ENCODE results near the gene MGAT3. TPM values are rescaled to one million over a fixed set of nuclear protein-coding genes. Genes with fewer than 3 reads are reported as not detected.
A peak's percentile ranks its signal among the peaks of the same experiment; 100 is the strongest.

MGAT3 gene
- total RNA-seq, 1 experiment from 2014 or later: 0.90 TPM

DNA sequence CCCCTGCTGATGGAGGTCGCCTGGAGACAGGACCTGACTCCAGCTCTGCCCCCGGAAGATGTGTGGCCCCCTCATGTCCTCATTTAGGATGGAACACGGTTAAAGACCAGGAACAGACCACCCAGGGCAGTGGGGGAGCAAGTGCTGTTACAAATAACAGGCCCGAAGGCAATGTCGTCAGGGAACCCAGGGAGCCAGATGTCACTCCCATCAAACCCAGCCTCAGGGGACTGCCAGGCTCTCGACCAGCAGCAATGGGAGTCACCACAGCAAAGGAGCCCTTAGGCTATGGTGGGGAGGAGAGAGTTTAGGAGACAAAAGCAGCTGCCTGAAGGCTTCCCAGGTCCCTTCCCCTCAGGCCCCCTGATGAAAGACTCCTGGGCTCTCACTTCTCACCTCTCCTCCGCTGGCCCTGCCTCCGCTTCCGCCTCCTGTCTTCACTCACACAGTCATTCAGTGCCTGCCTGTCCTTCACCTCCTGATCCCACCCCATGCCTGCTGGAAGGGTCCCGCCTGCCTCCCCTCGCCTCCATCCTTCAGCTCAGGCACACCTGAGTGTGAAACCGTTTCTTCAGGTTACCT lies 71.4 kb downstream of the MGAT3 start:
- in situ Hi-C loops (cut with HindIII; ENCODE audit: low pct_unique_long_range_greater_than_20kb, low sequenced_read_pairs): no loop called here

DNA sequence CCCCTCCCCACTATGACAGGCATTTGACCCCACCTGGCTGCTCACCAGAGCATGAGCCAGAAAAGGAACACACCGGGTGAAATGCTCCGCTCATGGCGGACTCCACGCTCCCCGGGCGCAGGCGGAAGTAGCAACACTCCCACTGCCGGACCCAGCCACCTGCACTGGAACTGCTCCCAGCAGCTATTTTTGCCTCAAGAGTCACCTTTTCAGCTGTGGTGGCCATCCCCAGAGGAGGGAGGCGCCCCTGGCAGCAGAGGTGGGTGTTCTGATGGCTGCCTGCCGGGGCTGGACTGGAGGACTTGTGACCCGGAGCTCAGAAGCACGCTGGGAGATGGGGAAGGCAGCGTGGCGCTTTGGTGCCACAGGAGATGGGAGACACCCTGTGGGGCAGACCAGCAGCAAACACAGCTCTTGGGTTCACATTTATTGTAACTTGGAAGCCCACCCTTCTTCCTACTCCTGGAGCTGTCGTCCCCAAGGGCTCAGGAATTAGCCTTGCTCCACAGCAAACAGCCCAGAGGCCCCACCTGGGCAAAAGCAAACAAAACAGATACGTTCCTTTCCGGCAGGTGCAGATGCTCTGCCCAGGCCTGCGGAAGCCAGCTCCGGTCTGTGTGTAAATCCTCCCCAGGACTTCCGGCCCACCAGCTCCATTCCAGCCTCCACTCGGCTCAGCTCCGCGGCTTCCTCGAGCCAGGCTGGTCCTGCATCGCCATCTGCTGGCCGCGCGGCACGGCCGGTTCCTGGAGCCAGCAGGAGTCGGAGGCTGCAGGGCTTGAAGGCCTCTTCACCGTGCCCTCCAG lies 72.1 kb downstream of the MGAT3 start:
- DNase-seq (ENCODE audit: low read depth, low spot score): peak; percentile 91
- in situ Hi-C loops (cut with HindIII; ENCODE audit: low pct_unique_long_range_greater_than_20kb, low sequenced_read_pairs): no loop called here

More for the DNA sequence above, 71.4 kb downstream of the MGAT3 start:
- no peak for DNase-seq (ENCODE audit: low read depth, low spot score)

DNA sequence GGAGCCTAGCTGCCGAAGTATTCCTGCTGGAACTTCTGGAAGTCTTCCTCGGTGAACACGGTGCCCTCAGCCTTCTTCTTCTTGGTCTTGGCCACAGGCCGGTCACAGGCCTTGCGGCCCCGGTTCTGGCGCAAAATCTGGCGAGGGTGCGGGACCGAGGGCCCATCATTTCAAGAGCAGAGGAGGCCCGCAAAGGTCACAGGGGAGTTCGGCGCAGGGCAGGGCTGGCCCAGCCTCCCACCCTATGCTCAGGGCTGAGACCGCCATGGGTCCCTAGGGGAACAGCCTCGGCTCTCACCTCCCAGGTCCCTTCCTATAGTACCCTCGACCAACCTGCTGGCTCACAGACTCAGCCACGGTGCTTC lies 72.7 kb downstream of the MGAT3 start:
- no peak for DNase-seq (ENCODE audit: low read depth, low spot score)
- in situ Hi-C loops (cut with HindIII; ENCODE audit: low pct_unique_long_range_greater_than_20kb, low sequenced_read_pairs): no loop called here

DNA sequence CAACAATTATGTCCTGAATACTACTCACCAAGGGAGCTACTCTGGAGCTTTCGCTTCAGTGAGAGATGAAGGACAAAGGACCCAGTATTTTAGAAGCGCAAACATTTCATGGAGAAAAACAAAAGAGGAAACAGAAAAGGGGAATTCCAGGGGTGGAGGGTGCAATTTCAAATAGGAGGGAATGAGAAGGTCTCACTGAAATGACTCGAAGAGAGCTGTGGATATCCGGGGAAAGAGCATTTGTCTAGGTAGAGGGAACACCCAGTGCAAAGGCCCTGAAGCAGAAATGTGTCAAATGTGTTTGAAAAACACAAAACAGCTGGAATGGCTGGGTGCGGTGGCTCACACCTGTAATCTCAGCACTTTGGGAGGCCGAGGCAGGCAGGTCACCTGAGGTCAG lies 73.3 kb downstream of the MGAT3 start:
- DNase-seq (ENCODE audit: low read depth, low spot score): no peak
- in situ Hi-C loops (cut with HindIII; ENCODE audit: low pct_unique_long_range_greater_than_20kb, low sequenced_read_pairs): no loop called here

DNA sequence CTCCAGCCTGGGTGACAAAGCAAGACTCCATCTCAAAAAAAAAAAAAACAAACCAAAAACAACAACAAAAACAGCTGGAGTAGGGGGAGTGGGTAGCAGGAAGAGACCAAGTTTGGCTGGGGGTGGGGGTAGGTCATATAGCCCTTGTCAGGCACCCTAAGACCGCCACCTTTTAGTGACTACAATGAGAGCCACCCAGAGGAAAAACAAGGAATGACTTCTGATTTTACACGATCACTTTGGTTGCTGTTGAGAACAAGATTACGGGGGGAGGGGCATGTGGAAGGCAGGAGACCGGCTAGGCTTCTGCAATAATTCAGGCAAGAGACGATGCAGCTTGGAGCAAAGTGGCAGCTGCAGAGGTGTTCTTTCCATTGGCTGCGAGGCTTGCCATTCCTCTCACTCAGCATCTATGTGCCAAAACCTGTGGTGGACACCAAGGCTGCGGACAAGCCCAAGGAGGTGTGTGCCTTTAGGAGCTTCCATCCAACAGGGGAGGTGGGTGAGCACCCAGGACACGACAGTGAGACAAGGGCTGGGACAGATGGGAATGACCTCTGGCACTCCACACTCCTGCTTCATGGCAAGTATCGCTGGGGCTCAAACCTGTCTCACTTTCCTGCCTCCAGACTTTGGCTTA lies 74.0 kb downstream of the MGAT3 start:
- in situ Hi-C loops (cut with HindIII; ENCODE audit: low pct_unique_long_range_greater_than_20kb, low sequenced_read_pairs): no loop called here
- peak; percentile 84 for DNase-seq (ENCODE audit: low read depth, low spot score)

DNA sequence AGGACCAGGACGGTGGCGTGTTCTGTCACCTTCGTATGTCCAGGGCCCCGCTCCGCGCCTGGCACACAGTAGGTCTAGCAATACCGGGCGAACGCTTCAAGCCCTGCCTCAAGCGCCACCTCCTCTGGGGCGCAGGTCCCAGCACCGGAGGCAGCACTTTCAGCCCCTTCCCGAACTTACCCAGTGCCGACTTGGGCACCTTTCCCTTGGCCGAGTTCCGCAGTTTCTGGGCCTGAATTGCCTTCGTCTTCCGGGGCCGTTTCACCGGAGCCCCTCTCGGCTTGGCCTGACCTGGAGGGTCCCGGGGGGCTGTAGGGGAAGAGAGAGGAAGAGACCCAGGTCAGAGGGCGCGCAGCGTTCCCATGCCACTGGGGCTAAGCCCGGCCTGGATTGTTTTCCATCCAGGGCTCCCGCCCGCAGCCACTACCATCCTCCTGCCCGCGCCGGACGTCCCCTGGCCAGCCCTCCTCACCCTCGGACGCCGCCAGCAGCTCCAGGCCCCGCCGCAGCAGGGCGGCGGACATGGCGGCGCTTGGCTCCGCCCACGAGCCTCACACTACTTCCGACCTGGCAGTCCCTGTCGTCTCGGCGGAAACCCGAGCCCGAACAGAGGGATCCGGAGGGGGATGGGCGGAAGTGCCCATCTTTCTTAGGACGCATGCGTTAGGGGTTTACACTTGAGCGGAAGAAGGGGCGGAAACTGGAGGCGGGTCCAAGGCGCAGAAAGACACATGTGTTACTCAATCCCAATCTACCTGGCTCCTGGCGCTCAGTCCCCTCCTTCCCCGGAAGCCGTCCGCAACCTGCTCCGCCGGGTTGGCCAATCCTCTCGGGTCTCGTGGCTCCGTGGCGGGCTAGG lies 75.6 kb downstream of the MGAT3 start, which contains the start of gene RPS19BP1:
Gene RPS19BP1, minus strand, starts transcription at position 534 of the 859 bp plus-strand sequence. Its CDS starts 10 bp downstream, at position 524.
- DNase-seq (ENCODE audit: low read depth, low spot score): peak; percentile 100
- in situ Hi-C loops (cut with HindIII; ENCODE audit: low pct_unique_long_range_greater_than_20kb, low sequenced_read_pairs): no loop called here

DNA sequence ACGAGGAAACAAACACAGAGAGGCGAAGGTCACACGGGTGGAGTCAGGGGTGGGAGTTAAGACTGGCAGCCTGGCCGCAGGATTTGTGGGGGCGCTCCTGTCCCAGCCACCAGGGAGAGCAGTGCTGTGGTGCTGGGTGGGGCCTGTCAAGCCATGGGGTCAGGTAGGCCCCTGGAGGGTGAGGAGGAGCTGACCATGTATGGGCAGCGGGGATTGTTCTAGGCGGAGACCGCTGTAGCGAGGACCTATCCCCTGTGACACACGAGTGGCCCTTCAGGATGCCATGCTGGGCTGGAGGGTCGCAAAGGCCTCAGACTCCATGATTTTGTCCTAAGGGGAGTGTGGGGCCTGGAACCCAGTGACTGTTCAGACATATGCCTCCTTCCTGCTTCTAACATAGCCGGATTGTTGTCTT lies 77.3 kb downstream of the MGAT3 start:
- no peak for DNase-seq (ENCODE audit: low read depth, low spot score)
- in situ Hi-C loops (cut with HindIII; ENCODE audit: low pct_unique_long_range_greater_than_20kb, low sequenced_read_pairs): no loop called here

DNA sequence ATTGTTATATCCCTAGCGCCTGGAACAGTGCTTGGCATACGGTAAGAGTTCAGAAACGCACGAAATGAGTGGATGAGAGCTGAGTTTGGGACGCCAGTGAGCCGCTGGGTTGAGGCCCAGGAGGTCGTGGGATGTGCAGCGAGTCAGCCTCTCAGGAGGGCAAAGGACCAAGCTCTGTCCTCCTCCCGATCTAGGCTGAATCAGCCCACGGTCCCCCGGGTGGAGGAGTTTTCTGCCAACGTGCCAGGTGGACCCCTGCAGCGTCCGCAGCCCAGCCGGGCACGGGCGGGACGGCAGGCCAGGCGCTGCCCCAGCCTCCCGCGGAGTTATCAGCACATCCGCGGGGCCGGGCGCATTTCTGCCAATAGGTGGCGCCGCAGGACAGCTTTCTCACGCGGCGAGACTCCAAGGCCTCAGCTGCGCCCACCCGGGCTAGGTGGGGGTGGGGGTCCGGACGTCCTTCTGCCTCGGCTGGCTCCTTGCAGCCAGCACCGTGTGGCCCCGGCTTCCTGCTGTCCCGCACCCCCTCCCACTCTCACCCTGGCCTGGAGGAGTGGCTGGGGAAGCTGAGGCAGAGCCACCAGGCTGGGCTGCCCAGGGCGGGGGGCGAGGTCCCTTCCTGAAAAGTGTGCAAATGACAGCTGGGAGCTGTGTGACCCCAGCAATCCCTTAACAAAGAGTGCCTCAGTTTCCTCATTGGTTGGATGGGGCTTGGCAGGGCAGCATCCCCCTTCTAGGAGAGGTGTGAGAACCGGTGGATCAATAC lies 78.0 kb downstream of the MGAT3 start:
- in situ Hi-C loops (cut with HindIII; ENCODE audit: low pct_unique_long_range_greater_than_20kb, low sequenced_read_pairs): no loop called here

DNA sequence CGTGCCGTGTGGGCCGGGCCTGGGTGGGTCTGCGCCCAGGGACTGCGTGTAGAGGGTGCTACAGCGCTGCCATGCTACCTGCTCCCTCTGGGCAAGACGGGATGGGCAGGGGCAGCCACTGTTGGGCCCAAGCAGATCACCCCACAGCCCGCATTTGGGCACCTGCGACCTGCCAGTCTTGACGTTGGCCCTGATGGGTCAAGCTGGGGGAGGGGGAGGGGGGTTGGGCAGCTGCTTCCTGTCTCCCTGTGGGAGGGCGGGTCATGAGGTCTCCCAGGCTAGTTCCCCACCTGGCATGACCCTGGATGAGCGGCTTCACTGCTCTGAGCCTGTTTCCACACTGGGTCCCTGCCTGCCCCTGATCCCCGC lies 78.5 kb downstream of the MGAT3 start:
- in situ Hi-C loops (cut with HindIII; ENCODE audit: low pct_unique_long_range_greater_than_20kb, low sequenced_read_pairs): no loop called here
- DNase-seq (ENCODE audit: low read depth, low spot score): no peak

More for the DNA sequence above, 78.0 kb downstream of the MGAT3 start:
- peak; percentile 75 for DNase-seq (ENCODE audit: low read depth, low spot score)

DNA sequence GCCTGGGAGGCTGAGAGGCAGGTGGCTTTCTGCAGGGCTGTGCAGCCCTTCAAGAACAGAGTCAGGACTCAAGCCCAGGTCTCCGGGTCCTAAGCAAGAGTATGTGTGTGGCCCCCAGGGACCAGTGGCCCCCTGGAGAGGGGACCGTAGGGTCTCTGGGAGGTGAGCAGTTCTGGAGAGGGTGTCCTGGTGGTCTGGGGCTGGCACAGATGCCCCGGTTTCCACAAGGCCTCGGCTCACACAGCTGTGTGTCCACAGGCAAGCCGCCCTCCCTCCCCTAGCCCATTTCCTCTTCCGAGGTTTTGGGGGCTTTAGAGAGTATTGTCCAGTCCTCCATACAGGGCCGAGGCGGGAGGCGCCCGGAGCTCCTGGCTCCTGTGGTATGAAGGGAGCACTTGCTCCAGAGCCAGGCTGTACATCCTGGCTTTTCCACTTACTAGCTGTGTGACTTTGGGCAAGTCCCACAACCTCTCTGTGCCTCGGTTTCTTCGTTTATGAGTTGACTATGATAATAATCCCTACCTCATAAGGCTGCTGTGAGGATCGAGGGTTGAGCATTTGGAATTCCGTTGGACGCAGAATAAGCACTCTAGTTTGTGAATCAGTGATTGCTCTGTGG lies 79.1 kb downstream of the MGAT3 start:
- DNase-seq (ENCODE audit: low read depth, low spot score): no peak
- in situ Hi-C loops (cut with HindIII; ENCODE audit: low pct_unique_long_range_greater_than_20kb, low sequenced_read_pairs): no loop called here

DNA sequence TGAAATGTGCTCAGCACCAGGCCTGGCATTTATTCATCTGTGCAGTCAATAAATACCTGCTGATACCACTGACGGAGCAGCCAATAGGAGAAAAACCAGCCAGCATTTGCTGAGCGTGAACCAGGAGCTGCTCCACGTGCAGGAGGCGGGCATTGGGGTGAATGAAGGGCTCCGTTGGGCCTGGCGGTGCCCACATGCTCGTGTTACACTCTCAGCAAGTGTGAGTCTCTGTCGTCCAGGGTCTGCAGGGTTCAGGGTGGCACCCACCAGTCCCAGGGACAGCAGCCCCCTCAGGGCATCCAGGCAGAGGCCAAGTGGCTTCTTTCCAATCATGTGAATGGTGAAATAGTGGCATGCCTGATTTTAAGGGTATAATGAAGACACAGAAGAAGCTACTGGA lies 79.9 kb downstream of the MGAT3 start:
- in situ Hi-C loops (cut with HindIII; ENCODE audit: low pct_unique_long_range_greater_than_20kb, low sequenced_read_pairs): no loop called here
- no peak for DNase-seq (ENCODE audit: low read depth, low spot score)

DNA sequence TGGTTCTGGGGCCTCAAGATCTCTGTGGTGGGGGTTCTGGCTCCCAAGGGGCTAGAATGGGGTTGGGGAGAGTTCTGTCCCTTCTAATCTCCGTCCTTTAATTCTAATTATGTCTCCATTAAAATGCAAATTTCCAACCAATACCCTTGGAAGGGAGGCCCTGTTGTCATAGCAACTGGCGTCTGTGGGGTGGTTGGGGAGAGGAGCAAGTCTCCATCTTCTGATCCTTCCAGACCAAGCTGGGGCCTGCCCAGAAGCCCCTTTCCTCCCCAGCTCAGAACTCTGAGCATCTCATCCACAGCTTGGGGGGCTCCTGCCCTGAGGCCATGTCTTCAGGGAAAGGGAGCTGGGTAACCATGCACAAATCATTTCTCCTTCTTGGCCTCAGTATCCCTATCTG lies 81.2 kb downstream of the MGAT3 start:
- in situ Hi-C loops (cut with HindIII; ENCODE audit: low pct_unique_long_range_greater_than_20kb, low sequenced_read_pairs): no loop called here
- no peak for DNase-seq (ENCODE audit: low read depth, low spot score)

Other genes starting within 250 kb of the MGAT3 start
- 0.05 TPM in 1 of 2 replicates, not detected in the other for gene PDGFB, start 212.0 kb upstream of the MGAT3 start, total RNA-seq (2014; rRNA removed; shearing (Covaris generic))
- 3,161 and 3,465 TPM in 2 replicates for gene RPL3, start 137.4 kb upstream of the MGAT3 start, total RNA-seq (2014; rRNA removed; shearing (Covaris generic))
- gene SYNGR1, start 107.0 kb upstream of the MGAT3 start, total RNA-seq (2014; rRNA removed; shearing (Covaris generic)): 29.6 and 30.1 TPM in 2 replicates
- gene TAB1, start 57.2 kb upstream of the MGAT3 start, total RNA-seq (2014; rRNA removed; shearing (Covaris generic)): 14.5 and 16.6 TPM in 2 replicates
- gene MIEF1, start 45.3 kb downstream of the MGAT3 start, total RNA-seq (2014; rRNA removed; shearing (Covaris generic)): 34.1 and 35.5 TPM in 2 replicates
- gene ATF4, start 63.5 kb downstream of the MGAT3 start, total RNA-seq (2014; rRNA removed; shearing (Covaris generic)): 794 and 900 TPM in 2 replicates
- gene RPS19BP1, start 75.7 kb downstream of the MGAT3 start, total RNA-seq (2014; rRNA removed; shearing (Covaris generic)): 173 and 176 TPM in 2 replicates
- not detected in 2 replicates for gene CACNA1I, start 113.7 kb downstream of the MGAT3 start, total RNA-seq (2014; rRNA removed; shearing (Covaris generic))